Measurements from ENCODE around the gene DCAF12.

DCAF12 gene

DNA sequence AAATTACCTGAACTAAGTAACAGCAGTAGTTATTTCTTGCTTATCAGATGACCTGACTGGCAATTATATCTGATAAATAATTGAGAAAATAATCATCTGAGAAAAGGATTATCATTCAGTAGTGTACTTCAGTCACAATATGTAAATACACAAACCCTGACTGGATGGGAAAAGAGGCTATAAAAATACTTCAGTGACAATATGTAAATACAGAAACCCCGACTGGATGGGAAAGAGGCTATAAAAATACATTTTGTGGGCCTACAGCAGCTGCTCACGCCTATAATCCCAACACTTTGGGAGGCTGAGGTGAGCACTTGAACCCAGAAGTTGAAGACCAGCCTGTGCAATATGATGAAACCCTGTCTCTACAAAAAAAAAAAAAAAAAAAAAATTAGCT lies 88.9 kb downstream of the DCAF12 start:
- no peaks in the 10 kb centered on the region for H3K9me3 Mint-ChIP-seq
- peaks cover 36% of the 10 kb centered on the region for H3K36me3 Mint-ChIP-seq (ENCODE audit: low read depth)
- intact Hi-C loops (cut with micrococcal nuclease), result no loop called here
- no peak overlapping the region for H3K27ac Mint-ChIP-seq
- H3K4me3 Mint-ChIP-seq, result no peak overlapping the region
- H3K27me3 Mint-ChIP-seq, result no peaks in the 10 kb centered on the region
- peaks cover 5% of the 10 kb centered on the region for H3K4me1 Mint-ChIP-seq (ENCODE audit: low read depth)

DNA sequence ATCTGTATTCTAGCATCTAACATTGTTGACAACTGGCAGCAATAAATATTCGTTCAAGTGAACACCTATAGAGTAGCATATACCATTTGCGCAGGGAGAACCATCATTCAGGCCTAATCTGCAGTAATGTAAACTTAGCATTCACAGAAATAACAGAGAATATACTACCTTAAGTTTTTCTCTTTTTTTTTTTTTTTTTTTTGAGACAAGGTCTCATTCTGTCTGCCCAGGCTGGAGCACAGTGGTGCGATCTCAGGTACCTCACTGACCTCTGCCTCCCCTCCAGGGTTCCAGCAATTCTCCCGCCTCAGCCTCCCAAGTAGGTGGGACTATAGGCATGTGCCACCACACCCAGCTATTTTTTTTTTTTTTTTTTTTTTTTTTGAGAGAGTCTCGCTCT lies 89.9 kb downstream of the DCAF12 start:
- peaks cover 5% of the 10 kb centered on the region for H3K4me1 Mint-ChIP-seq (ENCODE audit: low read depth)

More for the DNA sequence above, 89.9 kb downstream of the DCAF12 start:
- Mint-ChIP-seq H3K27ac (no peak overlapping the region), H3K4me3 (no peak overlapping the region), H3K9me3 (no peaks in the 10 kb centered on the region), H3K27me3 (no peaks in the 10 kb centered on the region), H3K36me3 (ENCODE audit: low read depth) (peaks cover 44% of the 10 kb centered on the region)
- intact Hi-C loops (cut with micrococcal nuclease), result no loop called here
